ENCODE data around the gene EXD2. TPM values are rescaled to one million over a fixed set of nuclear protein-coding genes. Genes with fewer than 3 reads are reported as not detected.

The EXD2 gene
- total RNA-seq, 1 donor from 2014 or later: 26.2 TPM

GRCh38 chr14:69226178-69226577 is 34.9 kb downstream of the EXD2 start:
- TF ChIP-seq, protein P1, sequence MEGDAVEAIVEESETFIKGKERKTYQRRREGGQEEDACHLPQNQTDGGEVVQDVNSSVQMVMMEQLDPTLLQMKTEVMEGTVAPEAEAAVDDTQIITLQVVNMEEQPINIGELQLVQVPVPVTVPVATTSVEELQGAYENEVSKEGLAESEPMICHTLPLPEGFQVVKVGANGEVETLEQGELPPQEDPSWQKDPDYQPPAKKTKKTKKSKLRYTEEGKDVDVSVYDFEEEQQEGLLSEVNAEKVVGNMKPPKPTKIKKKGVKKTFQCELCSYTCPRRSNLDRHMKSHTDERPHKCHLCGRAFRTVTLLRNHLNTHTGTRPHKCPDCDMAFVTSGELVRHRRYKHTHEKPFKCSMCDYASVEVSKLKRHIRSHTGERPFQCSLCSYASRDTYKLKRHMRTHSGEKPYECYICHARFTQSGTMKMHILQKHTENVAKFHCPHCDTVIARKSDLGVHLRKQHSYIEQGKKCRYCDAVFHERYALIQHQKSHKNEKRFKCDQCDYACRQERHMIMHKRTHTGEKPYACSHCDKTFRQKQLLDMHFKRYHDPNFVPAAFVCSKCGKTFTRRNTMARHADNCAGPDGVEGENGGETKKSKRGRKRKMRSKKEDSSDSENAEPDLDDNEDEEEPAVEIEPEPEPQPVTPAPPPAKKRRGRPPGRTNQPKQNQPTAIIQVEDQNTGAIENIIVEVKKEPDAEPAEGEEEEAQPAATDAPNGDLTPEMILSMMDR (conservative IDR thresholded peaks at IDR 0.05): no peak
- Mint-ChIP-seq H3K9me3 (no peaks in the 10 kb centered on the region), H3K27me3 (no peaks in the 10 kb centered on the region), H3K27ac (no peak overlapping the region), H3K36me3 (peaks cover 4% of the 10 kb centered on the region), H3K4me3 (no peak overlapping the region), H3K4me1 (ENCODE audit: unreplicated experiment) (peaks cover 4% of the 10 kb centered on the region)
- no peak for DNase-seq (ENCODE audit: extremely low spot score, unreplicated experiment)

- H3K27me3 Mint-ChIP-seq: no peaks in the 10 kb centered on the region
- H3K4me1 Mint-ChIP-seq (ENCODE audit: unreplicated experiment): peaks cover 4% of the 10 kb centered on the region
Measured at GRCh38 chr14:69226736-69227135, 35.4 kb downstream of the EXD2 start.

GRCh38 chr14:69231486-69231885 is 40.2 kb downstream of the EXD2 start:
- Mint-ChIP-seq H3K4me3 (no peak overlapping the region), H3K4me1 (ENCODE audit: unreplicated experiment) (peaks cover 4% of the 10 kb centered on the region), H3K27me3 (no peaks in the 10 kb centered on the region), H3K9me3 (no peaks in the 10 kb centered on the region), H3K36me3 (peaks cover 19% of the 10 kb centered on the region), H3K27ac (no peak overlapping the region)
- DNase-seq (ENCODE audit: extremely low spot score, unreplicated experiment): no peak
- TF ChIP-seq, protein P1 (conservative IDR thresholded peaks at IDR 0.05): no peak

More at GRCh38 chr14:69226736-69227135, 35.4 kb downstream of the EXD2 start:
- Mint-ChIP-seq H3K9me3 (no peaks in the 10 kb centered on the region), H3K4me3 (no peak overlapping the region), H3K36me3 (peaks cover 8% of the 10 kb centered on the region), H3K27ac (no peak overlapping the region)
- no peak for DNase-seq (ENCODE audit: extremely low spot score, unreplicated experiment)
- TF ChIP-seq, protein P1 (conservative IDR thresholded peaks at IDR 0.05): no peak

- H3K27ac Mint-ChIP-seq: no peak overlapping the region
- no peak for DNase-seq (ENCODE audit: extremely low spot score, unreplicated experiment)
- no peaks in the 10 kb centered on the region for H3K9me3 Mint-ChIP-seq
- TF ChIP-seq, protein P1 (conservative IDR thresholded peaks at IDR 0.05): no peak
- H3K27me3 Mint-ChIP-seq: no peaks in the 10 kb centered on the region
- no peaks in the 10 kb centered on the region for H3K4me1 Mint-ChIP-seq (ENCODE audit: unreplicated experiment)
- peaks cover 19% of the 10 kb centered on the region for H3K36me3 Mint-ChIP-seq
- H3K4me3 Mint-ChIP-seq: no peak overlapping the region
Measured at GRCh38 chr14:69232388-69232787, 41.1 kb downstream of the EXD2 start.

DNA sequence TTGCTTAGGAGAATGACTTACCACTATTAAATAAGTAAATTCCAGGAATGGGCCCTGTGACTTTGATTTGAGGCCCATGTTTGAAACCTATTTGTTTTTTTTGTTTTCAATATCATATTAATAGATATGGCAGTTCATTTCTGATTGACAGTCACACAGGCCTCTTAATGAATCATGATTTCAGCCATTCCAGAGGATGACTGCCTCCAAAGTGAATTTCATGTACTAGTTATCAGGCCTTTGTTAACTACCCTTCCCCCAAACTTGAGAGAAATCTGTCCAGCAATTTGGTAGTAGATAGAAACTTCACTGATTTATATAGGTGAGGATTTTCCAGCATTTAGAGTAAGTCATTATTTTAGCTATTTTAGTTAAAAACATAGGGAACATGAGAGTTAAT is 42.8 kb downstream of the EXD2 start:
- peaks cover 19% of the 10 kb centered on the region for H3K36me3 Mint-ChIP-seq
- no peak for DNase-seq (ENCODE audit: extremely low spot score, unreplicated experiment)
- no peaks in the 10 kb centered on the region for H3K9me3 Mint-ChIP-seq
- no peak overlapping the region for H3K4me3 Mint-ChIP-seq
- no peaks in the 10 kb centered on the region for H3K4me1 Mint-ChIP-seq (ENCODE audit: unreplicated experiment)
- H3K27ac Mint-ChIP-seq: no peak overlapping the region
- TF ChIP-seq, protein P1 (conservative IDR thresholded peaks at IDR 0.05): no peak
- no peaks in the 10 kb centered on the region for H3K27me3 Mint-ChIP-seq

DNA sequence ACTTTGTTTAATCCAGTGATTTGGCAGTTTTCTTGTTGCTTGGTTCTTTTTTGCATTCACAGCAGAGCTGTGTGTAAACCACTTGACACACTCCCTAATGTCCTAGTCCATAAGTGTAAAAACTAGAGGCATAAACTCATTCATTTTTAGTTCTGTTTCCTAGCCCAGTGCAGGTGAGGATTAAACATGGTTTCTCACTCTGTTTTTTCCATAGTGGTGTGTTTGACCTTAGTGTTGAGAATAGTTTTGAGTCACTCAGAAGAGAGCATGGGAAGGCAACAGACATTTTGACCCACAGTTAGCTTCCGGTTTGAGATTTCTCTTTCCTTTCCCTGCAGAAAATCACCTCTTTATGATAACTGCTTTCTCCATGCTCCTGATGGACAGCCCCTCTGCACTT is 44.4 kb downstream of the EXD2 start:
- no peak for DNase-seq (ENCODE audit: extremely low spot score, unreplicated experiment)
- TF ChIP-seq, protein P1 (conservative IDR thresholded peaks at IDR 0.05): no peak
- Mint-ChIP-seq H3K27me3 (no peaks in the 10 kb centered on the region), H3K4me3 (no peak overlapping the region), H3K36me3 (peaks cover 19% of the 10 kb centered on the region), H3K9me3 (no peaks in the 10 kb centered on the region), H3K4me1 (ENCODE audit: unreplicated experiment) (no peaks in the 10 kb centered on the region), H3K27ac (no peak overlapping the region)

All from type B pancreatic cell (in vitro differentiated cells).